SK-N-SH treated with all-trans-retinoic acid at 6 μM for 48 hours (cell line): Measurements from ENCODE around the gene HGFAC.

ENCODE experiments used
- ATAC-seq: fragments of 200-7000 bp; cut with Tn5 transposase; 3 replicates; pipeline ENCODE4 v1.9.1; 2020; ENCODE audit warnings: mild to moderate bottlenecking, moderate library complexity
- ARNTL ChIP-seq: fragments of 450-650 bp; formaldehyde crosslinking; IDR thresholded peaks from 2 replicates; pipeline ENCODE4 v1.5.0; 2020; ENCODE audit warnings: low read depth, mild to moderate bottlenecking, moderate library complexity, borderline replicate concordance
- CSDC2 ChIP-seq: fragments of 250-450 bp; sonication (Bioruptor Pico); IDR thresholded peaks from 2 replicates; pipeline ENCODE4 v1.5.0; 2020; ENCODE audit warnings: mild to moderate bottlenecking, moderate library complexity
- CSRNP3 ChIP-seq: fragments of 250-450 bp; sonication (Bioruptor Pico); IDR thresholded peaks from 2 replicates; pipeline ENCODE4 v1.5.1; 2021; ENCODE audit warnings: mild to moderate bottlenecking, moderate library complexity
- ESRRG ChIP-seq: fragments of 250-450 bp; sonication (Bioruptor Pico); IDR thresholded peaks from 2 replicates; pipeline ENCODE4 v1.6.1; 2021; ENCODE audit warnings: mild to moderate bottlenecking
- GLIS3 ChIP-seq: fragments of 250-450 bp; sonication (Bioruptor Pico); IDR thresholded peaks from 2 replicates; pipeline ENCODE4 v1.5.0; 2020; ENCODE audit warnings: mild to moderate bottlenecking, moderate library complexity
- ISL1 ChIP-seq: fragments of 250-450 bp; sonication (Bioruptor Pico); IDR thresholded peaks from 2 replicates; pipeline ENCODE4 v2.1.2; 2022; ENCODE audit warnings: mild to moderate bottlenecking, moderate library complexity
- OSR1 ChIP-seq: fragments of 250-450 bp; sonication (Bioruptor Pico); IDR thresholded peaks from 2 replicates; pipeline ENCODE4 v1.8.0; 2022; ENCODE audit warnings: moderate library complexity, mild to moderate bottlenecking, inconsistent platforms
- POU6F1 ChIP-seq: fragments of 250-450 bp; sonication (Bioruptor Pico); IDR thresholded peaks from 2 replicates; pipeline ENCODE4 v1.8.0; 2021; ENCODE audit warnings: low read depth, mild to moderate bottlenecking, moderate library complexity, borderline replicate concordance
- RARB ChIP-seq: fragments of 250-450 bp; sonication (Bioruptor Pico); IDR thresholded peaks from 2 replicates; pipeline ENCODE4 v1.8.0; 2021; ENCODE audit warnings: mild to moderate bottlenecking, moderate library complexity
- SNAI2 ChIP-seq: fragments of 250-450 bp; sonication (Bioruptor Pico); IDR thresholded peaks from 2 replicates; pipeline ENCODE4 v1.5.0; 2020; ENCODE audit warnings: mild to moderate bottlenecking, moderate library complexity
- TCF4 ChIP-seq: fragments of 250-450 bp; sonication (Bioruptor Pico); IDR thresholded peaks from 2 replicates; pipeline ENCODE4 v1.8.0; 2021; ENCODE audit warnings: mild to moderate bottlenecking, moderate library complexity, borderline replicate concordance
- TOX ChIP-seq: fragments of 250-450 bp; sonication (Bioruptor Pico); IDR thresholded peaks from 2 replicates; pipeline ENCODE4 v1.8.0; 2021; ENCODE audit warnings: mild to moderate bottlenecking, moderate library complexity, borderline replicate concordance
- ZC3H10 ChIP-seq: fragments of 250-450 bp; sonication (Bioruptor Pico); IDR thresholded peaks from 2 replicates; pipeline ENCODE4 v1.5.1; 2021; ENCODE audit warnings: mild to moderate bottlenecking, moderate library complexity
- ZFP3 ChIP-seq: fragments of 250-450 bp; sonication (Bioruptor Pico); IDR thresholded peaks from 2 replicates; pipeline ENCODE4 v1.5.0; 2020; ENCODE audit warnings: mild to moderate bottlenecking, moderate library complexity
- ZFP30 ChIP-seq: fragments of 450-650 bp; formaldehyde crosslinking; IDR thresholded peaks from 2 replicates; pipeline ENCODE4 v1.5.0; 2022; ENCODE audit warnings: mild to moderate bottlenecking, moderate library complexity
- ZNF565 ChIP-seq: fragments of 450-650 bp; formaldehyde crosslinking; conservative IDR thresholded peaks from 2 replicates; pipeline ENCODE4 v1.5.0; 2020; ENCODE audit warnings: low read depth, mild to moderate bottlenecking, moderate library complexity
- ZNF70 ChIP-seq: fragments of 450-650 bp; formaldehyde crosslinking; IDR thresholded peaks from 2 replicates; pipeline ENCODE4 v1.5.0; 2020; ENCODE audit warnings: mild to moderate bottlenecking, moderate library complexity
- ZNF8 ChIP-seq: fragments of 450-650 bp; formaldehyde crosslinking; IDR thresholded peaks from 2 replicates; pipeline ENCODE4 v1.5.0; 2020; ENCODE audit warnings: mild to moderate bottlenecking, moderate library complexity
- TF ChIP-seq, protein P1 (sequence below): fragments of 250-450 bp; sonication (Bioruptor Pico); IDR thresholded peaks from 2 replicates; pipeline ENCODE4 v1.5.0; 2020; ENCODE audit warnings: mild to moderate bottlenecking, moderate library complexity
- TF ChIP-seq, protein P2 (sequence below): fragments of 250-450 bp; sonication (Bioruptor Pico); IDR thresholded peaks from 2 replicates; pipeline ENCODE4 v1.5.1; 2020; ENCODE audit warnings: low read depth, mild to moderate bottlenecking, moderate library complexity

Gene HGFAC

DNA sequence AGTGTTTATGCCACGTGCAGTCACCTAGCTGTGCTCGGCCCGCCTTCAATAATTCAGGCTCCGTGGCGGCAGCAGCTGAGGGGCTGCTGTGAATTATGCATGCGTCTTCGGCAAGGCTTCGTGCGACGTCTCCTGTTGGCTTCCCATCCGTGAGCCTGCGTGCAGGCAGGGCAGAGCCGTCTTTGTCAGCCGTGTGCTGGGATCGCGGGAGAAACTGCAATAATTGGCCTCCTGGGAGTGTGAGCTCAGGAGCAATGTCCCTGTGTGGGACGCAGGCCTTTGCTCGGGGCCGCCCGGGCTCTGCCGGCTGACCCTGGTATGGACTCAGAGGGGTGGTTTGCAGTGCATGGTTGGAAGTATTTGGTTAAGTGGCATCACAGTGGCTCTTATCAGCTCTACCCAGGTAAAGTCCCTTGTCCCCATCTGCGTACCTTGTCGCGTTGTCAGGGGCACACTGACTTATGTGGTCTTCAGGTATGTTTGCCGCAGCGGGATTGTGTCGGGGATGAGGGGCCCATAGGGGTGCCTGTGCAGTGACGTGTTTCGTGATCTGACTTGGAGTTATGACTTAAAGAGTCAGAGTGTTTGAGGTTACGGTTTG, 34.5 kb upstream of the HGFAC start:
- no peak for TF ChIP-seq ZNF565 (CRISPR knock-in tag)
- TF ChIP-seq ZC3H10 (CRISPR knock-in tag): no peak
- TF ChIP-seq ZNF70: no peak
- no peak for ATAC-seq

DNA sequence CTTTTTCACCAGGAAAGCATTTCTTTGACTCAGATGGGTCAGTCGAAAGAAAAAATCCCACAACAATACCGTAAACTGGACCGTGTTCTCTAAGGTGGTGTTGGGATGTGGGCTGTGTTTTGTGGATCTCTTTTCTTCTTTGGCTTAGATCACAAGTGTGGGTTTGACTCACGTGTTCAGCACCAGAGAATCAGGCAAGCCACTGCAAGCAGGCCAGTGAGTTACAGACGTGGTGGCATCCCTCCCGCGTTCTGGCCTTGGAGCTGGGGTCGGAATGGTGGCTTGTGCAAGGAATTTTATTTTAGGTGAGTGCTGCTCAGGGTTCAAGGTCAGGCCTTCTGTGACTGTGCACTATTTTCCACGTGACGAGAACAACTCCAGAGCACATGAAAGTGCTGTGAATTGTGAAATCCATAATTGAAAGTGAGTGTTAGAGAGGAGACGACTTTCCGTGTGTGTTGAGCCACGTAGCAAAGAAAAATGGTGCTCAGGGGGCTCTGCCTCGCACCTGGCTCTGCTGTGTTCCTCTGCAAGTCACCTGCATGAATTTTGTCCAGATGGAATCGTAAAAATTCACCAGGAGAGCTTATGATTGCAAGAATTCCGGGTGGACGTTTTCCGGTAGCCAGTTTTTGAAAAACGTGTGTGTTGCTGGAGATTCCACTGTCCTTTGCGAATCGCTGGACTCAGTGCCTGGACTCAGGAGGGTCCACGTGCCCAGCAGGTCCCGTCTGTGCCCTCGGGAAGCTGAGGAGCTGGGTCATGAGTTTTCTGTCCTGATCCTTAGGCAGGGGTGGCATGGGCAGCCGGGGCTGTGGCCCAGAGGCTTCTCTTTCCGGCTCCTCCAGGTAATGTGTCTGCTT, 33.6 kb upstream of the HGFAC start:
- ATAC-seq: no peak
- TF ChIP-seq ZC3H10 (CRISPR knock-in tag) (no peak), CSDC2 (no peak), ZNF8 (no peak), TCF4 (no peak), POU6F1 (CRISPR knock-in tag) (no peak), RARB (CRISPR knock-in tag) (no peak), ZNF70 (no peak), ESRRG (no peak), ZFP3 (CRISPR knock-in tag) (no peak), SNAI2 (CRISPR knock-in tag) (no peak), ISL1 (CRISPR knock-in tag) (no peak), ZFP30 (CRISPR knock-in tag) (no peak), ARNTL (CRISPR knock-in tag) (no peak)
- TF ChIP-seq, protein P1, sequence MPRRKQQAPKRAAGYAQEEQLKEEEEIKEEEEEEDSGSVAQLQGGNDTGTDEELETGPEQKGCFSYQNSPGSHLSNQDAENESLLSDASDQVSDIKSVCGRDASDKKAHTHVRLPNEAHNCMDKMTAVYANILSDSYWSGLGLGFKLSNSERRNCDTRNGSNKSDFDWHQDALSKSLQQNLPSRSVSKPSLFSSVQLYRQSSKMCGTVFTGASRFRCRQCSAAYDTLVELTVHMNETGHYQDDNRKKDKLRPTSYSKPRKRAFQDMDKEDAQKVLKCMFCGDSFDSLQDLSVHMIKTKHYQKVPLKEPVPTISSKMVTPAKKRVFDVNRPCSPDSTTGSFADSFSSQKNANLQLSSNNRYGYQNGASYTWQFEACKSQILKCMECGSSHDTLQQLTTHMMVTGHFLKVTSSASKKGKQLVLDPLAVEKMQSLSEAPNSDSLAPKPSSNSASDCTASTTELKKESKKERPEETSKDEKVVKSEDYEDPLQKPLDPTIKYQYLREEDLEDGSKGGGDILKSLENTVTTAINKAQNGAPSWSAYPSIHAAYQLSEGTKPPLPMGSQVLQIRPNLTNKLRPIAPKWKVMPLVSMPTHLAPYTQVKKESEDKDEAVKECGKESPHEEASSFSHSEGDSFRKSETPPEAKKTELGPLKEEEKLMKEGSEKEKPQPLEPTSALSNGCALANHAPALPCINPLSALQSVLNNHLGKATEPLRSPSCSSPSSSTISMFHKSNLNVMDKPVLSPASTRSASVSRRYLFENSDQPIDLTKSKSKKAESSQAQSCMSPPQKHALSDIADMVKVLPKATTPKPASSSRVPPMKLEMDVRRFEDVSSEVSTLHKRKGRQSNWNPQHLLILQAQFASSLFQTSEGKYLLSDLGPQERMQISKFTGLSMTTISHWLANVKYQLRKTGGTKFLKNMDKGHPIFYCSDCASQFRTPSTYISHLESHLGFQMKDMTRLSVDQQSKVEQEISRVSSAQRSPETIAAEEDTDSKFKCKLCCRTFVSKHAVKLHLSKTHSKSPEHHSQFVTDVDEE: no peak
- TF ChIP-seq, protein P2, sequence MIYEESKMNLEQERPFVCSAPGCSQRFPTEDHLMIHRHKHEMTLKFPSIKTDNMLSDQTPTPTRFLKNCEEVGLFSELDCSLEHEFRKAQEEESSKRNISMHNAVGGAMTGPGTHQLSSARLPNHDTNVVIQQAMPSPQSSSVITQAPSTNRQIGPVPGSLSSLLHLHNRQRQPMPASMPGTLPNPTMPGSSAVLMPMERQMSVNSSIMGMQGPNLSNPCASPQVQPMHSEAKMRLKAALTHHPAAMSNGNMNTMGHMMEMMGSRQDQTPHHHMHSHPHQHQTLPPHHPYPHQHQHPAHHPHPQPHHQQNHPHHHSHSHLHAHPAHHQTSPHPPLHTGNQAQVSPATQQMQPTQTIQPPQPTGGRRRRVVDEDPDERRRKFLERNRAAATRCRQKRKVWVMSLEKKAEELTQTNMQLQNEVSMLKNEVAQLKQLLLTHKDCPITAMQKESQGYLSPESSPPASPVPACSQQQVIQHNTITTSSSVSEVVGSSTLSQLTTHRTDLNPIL (CRISPR knock-in tag): no peak

GRCh38 chr4:3408793-3409330, 32.9 kb upstream of the HGFAC start:
- no peak for ATAC-seq

More at GRCh38 chr4:3408793-3409330, 32.9 kb upstream of the HGFAC start:
- TF ChIP-seq ZFP3 (CRISPR knock-in tag) (no peak), TCF4 (no peak), ZNF8 (no peak), TOX (CRISPR knock-in tag) (no peak), ISL1 (CRISPR knock-in tag) (no peak), GLIS3 (CRISPR knock-in tag) (no peak), CSRNP3 (no peak), CSDC2 (no peak), OSR1 (CRISPR knock-in tag) (no peak), ARNTL (CRISPR knock-in tag) (no peak), ZNF70 (no peak), ESRRG (no peak), RARB (CRISPR knock-in tag) (no peak)
- TF ChIP-seq, protein P1: no peak
- TF ChIP-seq, protein P2 (CRISPR knock-in tag): no peak
